Stimulated activated CD4-positive, alpha-beta T cell treated with anti-CD3 and anti-CD28 coated beads, Interleukin-4, amount 100 ng/mL, for 4 hours (primary cell): ENCODE results near the gene TAOK3.
"Not testable (repeated sequence)": the region's sequence is repeated elsewhere in the genome, so short reads cannot be mapped to it uniquely, and the experiment has no call there.

Experiments used
- DNase-seq, 2 experiments: peaks; one replicate each; pipeline ENCODE4 v3.0.0-alpha.2; 2020

The TAOK3 gene

DNA sequence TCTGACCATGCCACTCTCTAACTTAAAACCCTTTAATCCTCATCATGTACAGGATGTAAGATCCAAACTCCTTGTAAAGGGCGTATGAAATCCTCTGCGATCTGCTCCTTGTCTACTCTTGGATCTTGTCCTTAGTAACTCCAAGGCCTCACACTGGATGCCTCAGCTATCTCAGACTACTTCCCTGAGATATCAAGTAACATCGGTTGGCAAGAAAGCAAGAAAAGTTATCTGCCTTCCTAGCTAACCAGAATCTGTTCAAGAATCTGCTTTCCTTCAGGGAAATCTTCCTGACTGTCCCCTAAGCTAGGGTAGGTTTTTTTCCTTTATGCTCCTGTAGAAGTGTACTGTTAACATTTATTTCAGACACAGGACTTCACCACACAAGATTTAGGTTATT is 82.6 kb downstream of the TAOK3 start:
- no peak for DNase-seq

DNA sequence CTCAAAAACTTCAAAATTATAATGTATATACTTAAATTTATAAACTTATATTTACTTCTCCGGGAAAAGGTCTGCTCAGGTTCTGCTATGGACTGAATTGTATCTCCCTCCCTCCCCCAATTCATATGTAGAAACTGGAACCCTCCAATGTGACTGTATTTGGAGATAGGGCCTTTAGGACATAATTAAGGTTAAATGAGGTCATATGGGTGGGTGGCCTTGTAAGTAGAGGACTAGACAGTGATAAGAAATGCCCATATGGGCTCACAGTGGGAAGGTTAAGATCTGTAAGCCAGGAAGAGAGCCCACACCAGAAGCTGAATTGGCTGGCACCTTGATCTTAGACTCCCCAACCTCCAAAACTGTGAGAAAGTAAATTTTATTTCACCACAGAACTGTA is 84.5 kb downstream of the TAOK3 start:
- no peak for DNase-seq

GRCh38 chr12:118287728-118288127 is 85.0 kb downstream of the TAOK3 start:
- no peak for DNase-seq

- no peak for DNase-seq
These were observed 89.9 kb downstream of the TAOK3 start for GRCh38 chr12:118282767-118283166.

- not testable (repeated sequence) for DNase-seq
These were observed 94.4 kb downstream of the TAOK3 start for GRCh38 chr12:118278288-118278687.

- no peak for DNase-seq
These were observed 98.6 kb downstream of the TAOK3 start for GRCh38 chr12:118274066-118274465.

DNA sequence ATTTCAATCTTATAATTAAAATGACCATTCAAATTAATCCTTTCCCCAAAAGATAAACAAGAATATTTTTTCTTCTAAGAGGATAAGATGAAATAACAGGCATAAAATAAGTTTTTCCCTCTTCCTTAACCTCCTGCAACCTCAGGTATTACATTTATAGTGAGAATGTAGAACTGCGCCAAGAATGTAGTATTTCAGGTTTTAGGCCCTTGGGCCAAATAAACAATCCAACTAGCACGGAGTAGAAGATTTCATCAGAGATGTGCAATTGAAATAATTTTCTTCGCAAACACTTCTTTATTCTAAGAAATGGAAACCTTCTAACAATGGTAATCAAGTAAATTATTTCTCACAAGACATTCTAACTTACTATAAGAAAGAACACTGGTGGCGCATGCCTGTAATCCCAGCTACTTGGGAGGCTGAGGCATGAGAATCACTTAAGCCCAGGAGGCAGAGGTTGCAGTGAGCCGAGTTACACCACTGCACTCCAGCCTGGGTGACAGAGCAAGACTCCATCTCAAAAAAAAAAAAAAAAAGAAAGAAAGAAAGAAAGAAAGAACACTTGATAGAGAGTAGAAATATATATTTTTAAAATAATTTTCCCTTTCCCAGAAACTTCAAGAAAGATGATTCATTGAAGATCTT is 100.8 kb downstream of the TAOK3 start:
- no peak for DNase-seq

GRCh38 chr12:118271183-118271582 is 101.5 kb downstream of the TAOK3 start:
- DNase-seq: no peak

- no peak for DNase-seq
These were observed 102.9 kb downstream of the TAOK3 start for GRCh38 chr12:118269806-118270205.

- no peak for DNase-seq
These were observed 113.6 kb downstream of the TAOK3 start for GRCh38 chr12:118259079-118259478.

DNA sequence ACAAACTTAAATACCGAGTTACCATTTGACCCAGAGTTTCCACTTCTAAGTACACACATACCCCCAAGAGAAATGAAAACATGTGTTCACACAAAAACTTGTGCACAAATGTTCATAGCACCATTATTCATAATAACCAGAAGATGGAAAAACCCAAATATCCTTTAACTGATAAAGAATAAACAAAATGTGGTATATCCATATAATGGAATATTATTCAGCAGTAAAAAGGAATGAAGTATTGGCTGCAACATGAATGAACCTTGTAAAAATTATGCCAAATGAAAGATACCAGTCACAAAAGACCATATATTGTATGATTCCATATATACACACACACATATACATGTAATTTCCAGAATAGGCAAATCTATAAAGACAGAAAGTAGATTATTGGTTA is 116.4 kb downstream of the TAOK3 start:
- DNase-seq: no peak

- DNase-seq: no peak
These were observed 123.2 kb downstream of the TAOK3 start for GRCh38 chr12:118249547-118249946.

DNA sequence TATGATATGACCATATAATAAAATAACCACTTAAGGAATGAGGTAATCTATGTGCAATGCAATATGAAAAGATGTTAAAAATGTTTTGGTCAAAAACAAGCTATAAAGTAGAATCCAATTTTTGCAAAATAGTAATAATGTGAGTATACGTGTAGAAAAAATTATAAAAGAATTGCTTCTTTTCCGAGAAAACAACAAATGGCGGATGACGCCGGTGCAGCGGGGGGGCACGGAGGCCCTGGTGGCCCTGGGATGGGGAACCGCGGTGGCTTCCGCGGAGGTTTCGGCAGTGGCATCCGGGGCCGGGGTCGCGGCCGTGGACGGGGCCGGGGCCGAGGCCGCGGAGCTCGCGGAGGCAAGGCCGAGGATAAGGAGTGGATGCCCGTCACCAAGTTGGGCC is 126.8 kb downstream of the TAOK3 start:
- DNase-seq: not testable (repeated sequence)

- DNase-seq: no peak
These were observed 133.8 kb downstream of the TAOK3 start for GRCh38 chr12:118238888-118239287.

DNA sequence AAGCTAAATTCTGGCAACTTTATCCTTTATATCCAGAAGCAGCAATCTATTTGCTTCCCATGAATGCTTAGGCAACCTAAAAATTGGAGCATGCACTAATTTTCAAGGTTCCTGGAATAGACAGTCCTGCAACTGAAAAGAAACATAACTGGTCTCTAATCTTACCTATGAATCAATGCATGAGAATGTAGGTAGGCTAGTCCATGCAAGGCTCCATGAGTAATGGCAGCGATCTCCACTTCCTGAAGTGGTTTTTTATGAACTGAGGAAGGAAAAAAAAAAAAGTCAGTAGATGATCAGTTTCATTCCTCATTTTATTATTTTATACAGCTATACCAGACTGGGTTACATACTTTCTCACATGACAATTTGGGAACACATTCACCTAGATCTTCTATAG is 134.8 kb downstream of the TAOK3 start:
- no peak for DNase-seq

GRCh38 chr12:118237052-118237665 is 135.5 kb downstream of the TAOK3 start:
- no peak for DNase-seq

- DNase-seq: no peak
These were observed 152.0 kb downstream of the TAOK3 start for GRCh38 chr12:118220702-118221101.

GRCh38 chr12:118219772-118220171 is 152.9 kb downstream of the TAOK3 start:
- DNase-seq: no peak

- no peak for DNase-seq
These were observed 153.6 kb downstream of the TAOK3 start for GRCh38 chr12:118219106-118219505.

- DNase-seq: no peak
These were observed 159.3 kb downstream of the TAOK3 start for GRCh38 chr12:118213452-118213851.

DNA sequence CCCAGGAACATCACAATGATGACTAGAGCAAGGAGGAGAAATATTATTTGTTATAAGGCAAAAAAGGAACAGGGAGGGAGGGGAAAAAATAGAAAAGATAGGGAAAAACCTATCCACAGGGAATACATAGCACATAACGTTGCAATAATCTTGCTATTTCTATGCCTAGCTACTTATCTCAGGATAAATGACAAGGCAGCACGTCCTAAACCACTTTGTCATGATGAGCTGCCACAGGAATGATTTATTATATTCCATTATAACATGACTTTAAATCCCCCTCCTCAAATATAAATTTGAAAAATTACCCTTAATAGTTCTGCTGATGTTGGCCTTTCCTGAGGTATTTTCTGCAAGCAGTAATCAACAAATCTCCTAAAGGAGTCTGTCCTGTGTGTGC is 160.1 kb downstream of the TAOK3 start:
- DNase-seq: no peak

- no peak for DNase-seq
These were observed 166.6 kb downstream of the TAOK3 start for GRCh38 chr12:118206107-118206412.

DNA sequence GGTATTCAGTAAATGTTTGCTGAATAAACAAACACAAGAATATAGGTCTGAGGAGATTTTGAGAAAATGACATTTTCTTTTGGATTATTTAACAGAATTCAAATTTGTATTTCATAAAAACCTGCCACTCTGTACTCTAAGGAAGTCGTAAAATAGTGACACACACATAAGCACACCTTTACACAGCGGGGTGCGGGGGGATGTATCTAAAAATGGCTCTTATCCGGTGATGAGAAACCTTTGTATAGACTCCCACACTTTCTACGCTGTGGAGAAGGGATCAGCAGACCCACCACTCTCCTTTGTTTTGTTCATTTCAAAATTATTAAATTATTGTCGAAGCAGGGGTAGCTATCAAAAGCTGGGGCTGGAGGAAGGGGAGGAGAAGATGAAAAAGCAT is 178.7 kb downstream of the TAOK3 start:
- no peak for DNase-seq

GRCh38 chr12:118193477-118193876 is 179.2 kb downstream of the TAOK3 start:
- no peak for DNase-seq

GRCh38 chr12:118190266-118190665 is 182.4 kb downstream of the TAOK3 start:
- no peak for DNase-seq
